CD4-positive, alpha-beta T cell treated with Interferon alpha-2 for 1 hour (primary cell): ENCODE data around the gene CHKB.

Source experiments
- DNase-seq, 2 donors: peaks; one replicate each; pipeline ENCODE4 v3.0.0-alpha.2; 2020 to 2022

The CHKB gene

GRCh38 chr22:50571264-50572175, 11.1 kb downstream of the CHKB start:
- no peak for DNase-seq

DNA sequence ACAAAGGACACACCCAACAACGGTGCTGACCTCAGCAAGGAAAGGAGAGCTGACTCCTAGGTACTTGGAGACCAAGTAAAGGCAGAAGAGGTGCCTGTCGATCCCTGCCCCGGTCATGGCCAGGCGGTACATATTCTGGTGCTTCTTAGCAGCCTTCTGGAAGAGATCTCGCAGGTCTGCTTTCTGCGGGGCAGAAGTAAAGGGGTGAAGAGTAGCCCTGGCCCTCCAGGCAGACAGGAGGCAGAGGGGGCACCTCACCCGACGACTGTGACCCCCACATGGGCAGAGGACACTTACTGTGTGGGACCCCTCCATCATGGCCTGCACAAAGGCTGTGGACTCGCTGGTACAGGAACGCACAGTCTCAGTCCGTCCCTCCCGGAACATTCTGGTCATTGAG, 11.8 kb downstream of the CHKB start:
- no peak for DNase-seq

GRCh38 chr22:50569896-50570535, 12.6 kb downstream of the CHKB start:
- DNase-seq, result no peak

DNA sequence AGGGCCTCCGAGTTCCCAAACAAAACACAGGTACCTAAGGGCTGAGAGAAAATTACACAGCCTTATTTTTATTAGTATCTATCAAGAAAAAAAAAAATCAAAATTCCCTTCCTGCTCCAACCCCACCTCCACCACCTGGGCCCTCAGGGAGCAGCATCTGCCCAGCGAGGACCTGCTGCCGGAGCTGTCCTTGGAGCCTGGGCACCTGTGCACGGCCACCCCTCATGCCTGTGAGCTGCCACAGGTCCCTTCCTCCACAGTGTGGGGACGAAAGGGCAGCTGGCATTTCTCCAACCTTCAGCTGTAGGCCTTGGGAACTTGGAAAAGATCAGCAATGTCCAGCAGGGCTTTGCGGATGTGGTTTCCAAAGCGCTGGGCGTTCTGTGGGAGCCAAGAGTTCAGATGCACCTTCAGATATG, 13.6 kb downstream of the CHKB start:
- no peak for DNase-seq

DNA sequence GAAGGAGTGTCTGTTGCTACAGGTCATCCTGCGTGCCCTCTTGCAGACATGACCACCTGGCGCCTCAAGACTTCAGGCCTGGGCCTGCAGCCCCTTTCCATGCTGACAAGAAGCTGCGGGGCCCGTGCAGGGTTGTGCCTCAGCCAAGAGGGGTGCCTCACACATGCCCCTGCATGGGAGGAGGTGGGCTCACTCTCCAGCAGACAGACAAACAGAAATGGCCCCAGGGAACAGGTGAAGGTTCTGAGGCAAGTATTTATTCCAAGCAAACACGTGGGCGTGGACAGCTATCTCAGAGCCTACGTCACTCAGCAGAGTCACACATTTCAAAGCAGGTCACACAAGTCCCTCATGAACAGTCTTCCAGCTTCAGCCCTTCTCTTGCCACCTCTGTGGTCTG, 14.0 kb downstream of the CHKB start:
- no peak for DNase-seq

GRCh38 chr22:50567721-50568252, 14.9 kb downstream of the CHKB start:
- DNase-seq, result no peak

GRCh38 chr22:50564289-50564688, 18.4 kb downstream of the CHKB start:
- no peak for DNase-seq

- DNase-seq, result no peak
These were observed 19.1 kb downstream of the CHKB start for GRCh38 chr22:50563413-50564160.

GRCh38 chr22:50562523-50563412, 19.9 kb downstream of the CHKB start, which contains the start of gene SYCE3:
Gene SYCE3, minus strand, starts transcription at chr22:50562919. Its CDS starts 6,514 bp downstream, at chr22:50556405.
- peak; percentile 96 to 98 for DNase-seq

DNA sequence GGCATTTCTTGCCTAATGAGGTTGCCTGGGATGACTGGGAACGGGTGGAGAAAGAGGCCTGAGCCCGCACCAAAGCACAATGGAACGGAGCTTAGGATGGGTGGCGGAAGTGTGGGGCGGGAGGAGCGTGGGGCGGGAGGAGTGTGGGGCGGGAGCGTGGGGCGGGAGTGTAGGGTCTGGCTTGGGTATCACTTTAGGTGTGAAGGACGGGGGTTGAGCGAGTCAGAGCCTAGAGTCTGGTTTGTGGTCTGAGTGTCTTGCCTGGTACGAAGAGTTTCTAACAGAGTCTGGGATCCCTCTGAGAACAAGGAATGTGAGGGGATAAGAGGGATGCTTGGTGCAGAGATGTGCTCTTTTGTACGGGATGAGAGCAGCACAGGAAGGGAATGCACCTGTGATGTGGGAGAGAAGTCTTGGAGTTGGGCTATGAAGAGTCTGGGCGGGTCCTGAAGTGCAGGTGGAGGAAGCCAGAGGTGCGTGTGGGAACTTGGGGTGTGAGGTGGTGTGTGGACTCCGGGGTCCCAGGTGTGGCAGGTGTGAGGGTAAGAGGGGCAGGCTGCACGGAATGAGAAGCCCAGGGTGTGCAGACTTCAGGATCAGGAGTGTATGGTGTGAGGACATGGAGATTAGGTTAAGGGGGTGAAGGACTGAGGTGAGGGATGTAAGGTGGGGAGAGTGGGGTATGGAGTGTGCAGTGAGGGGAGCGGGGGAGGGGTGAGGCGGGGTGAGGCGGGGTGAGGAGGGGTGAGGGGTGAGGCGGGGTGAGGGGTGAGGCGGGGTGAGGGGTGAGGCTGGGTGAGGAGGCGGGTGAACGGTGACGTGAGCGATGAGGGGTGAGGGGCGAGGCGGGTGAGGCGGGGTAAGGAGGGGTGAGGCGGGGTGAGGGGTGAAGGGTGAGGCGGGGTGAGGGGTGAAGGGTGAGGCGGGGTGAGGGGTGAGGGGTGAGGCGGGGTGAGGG, 21.0 kb downstream of the CHKB start:
- peak in 1 of 2 donors; percentile 41 for DNase-seq

- no peak for DNase-seq
These were observed 22.6 kb downstream of the CHKB start for GRCh38 chr22:50560034-50560433.

DNA sequence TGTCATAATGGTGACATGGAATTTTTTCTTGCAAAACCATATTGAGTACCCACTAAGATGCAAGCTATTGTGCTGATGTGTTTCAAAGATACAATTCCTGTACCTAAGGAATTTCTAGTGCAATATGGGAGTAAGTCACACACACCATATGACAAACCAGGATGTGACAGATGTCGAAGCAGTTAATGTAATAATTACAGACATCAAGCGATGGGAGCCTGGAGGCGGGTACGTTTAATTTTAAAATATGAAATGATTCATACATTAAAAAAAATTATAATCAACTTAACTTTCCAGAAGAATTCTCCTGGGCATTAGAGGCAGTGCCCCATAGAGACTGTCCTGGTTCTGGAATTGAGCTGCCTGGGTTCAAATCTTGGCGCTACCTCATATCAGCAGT, 25.9 kb downstream of the CHKB start:
- DNase-seq, result no peak

DNA sequence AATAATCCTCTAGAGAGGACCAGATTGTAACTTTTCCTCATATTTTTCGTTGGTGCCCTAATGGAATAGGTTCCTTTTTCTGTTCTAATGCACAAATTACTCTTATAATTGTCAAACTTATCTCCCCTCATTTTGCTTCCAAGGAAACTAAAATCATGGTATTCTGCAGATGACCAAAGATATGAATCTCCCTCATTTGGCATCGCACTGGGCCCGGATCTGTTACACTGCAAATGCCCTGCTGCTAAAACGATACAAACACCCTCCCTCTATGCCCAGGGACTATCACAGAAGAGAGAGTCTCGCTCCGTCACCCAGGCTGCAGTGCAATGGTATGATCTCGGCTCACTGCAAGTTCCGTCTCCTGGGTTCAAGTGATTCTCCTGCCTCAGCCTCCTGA, 29.3 kb downstream of the CHKB start:
- no peak for DNase-seq

DNA sequence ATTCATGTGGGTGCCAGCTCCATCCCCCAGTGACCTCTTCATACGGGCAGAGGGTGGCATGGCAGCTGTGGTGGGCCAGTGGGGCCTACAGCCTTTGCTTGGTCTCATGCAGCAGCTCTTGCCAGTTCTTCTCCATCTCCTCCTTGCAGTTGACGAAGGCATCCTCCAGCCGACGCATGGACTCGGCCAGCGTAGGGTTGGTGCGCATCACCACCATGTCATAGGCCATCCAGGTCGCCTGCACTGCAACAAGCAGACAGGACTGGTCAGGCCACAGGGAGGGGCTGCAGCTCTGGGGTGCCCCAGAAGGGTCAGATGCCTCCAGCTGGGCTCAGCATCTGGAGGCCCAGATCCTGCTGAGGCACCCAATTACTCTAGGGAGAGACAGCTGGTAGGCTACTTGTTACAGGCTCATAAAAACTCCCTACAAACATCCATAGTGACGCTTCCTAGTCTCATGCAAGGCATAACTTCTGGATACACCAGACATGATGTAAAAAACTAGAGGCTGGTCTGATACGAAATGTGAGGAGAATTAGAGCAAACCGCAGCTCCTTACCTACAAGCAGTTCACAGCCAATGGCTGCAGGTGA, 31.4 kb downstream of the CHKB start:
- no peak for DNase-seq

DNA sequence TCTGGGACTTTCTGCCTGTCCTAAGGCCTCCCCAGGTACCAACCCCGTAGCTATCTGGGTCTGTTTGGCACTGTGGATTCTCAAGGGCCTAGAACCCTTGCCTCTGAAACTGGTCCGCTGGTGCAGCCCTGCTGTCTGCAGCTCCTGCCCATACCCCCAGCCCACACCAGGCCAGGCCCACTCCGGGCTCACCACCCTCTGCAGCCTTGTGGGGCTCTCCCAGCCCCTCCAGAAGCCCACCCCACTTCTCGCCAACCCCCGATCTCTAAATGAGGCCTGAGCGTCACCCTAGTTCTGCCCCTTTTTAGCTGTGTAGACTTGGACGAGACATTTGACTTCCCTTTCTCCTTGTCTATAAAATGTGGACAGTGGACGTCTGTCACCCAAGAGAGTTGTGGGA, 32.3 kb downstream of the CHKB start:
- no peak for DNase-seq

DNA sequence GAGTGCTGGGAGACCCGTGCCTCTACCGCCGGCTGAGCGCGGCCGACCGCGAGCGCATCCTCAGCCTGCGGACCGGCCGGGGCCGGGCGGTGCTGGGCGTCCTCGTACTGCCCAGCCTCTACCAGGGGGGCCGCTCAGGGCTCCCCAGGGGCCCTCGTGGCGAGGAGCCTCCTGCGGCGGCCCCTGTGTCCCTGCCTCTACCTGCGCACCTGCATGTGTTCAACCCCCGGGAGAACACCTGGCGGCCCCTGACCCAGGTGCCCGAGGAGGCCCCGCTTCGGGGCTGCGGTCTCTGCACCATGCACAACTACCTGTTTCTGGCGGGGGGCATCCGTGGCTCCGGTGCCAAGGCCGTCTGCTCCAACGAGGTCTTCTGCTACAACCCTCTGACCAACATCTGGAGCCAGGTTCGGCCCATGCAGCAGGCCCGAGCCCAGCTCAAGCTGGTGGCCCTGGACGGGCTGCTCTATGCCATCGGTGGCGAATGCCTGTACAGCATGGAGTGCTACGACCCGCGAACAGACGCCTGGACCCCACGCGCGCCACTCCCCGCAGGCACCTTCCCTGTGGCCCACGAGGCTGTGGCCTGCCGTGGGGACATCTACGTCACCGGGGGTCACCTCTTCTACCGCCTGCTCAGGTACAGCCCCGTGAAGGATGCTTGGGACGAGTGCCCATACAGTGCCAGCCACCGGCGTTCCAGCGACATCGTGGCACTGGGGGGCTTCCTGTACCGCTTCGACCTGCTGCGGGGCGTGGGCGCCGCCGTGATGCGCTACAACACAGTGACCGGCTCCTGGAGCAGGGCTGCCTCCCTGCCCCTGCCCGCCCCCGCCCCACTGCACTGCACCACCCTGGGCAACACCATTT, 33.5 kb downstream of the CHKB start:
- DNase-seq, result no peak

DNA sequence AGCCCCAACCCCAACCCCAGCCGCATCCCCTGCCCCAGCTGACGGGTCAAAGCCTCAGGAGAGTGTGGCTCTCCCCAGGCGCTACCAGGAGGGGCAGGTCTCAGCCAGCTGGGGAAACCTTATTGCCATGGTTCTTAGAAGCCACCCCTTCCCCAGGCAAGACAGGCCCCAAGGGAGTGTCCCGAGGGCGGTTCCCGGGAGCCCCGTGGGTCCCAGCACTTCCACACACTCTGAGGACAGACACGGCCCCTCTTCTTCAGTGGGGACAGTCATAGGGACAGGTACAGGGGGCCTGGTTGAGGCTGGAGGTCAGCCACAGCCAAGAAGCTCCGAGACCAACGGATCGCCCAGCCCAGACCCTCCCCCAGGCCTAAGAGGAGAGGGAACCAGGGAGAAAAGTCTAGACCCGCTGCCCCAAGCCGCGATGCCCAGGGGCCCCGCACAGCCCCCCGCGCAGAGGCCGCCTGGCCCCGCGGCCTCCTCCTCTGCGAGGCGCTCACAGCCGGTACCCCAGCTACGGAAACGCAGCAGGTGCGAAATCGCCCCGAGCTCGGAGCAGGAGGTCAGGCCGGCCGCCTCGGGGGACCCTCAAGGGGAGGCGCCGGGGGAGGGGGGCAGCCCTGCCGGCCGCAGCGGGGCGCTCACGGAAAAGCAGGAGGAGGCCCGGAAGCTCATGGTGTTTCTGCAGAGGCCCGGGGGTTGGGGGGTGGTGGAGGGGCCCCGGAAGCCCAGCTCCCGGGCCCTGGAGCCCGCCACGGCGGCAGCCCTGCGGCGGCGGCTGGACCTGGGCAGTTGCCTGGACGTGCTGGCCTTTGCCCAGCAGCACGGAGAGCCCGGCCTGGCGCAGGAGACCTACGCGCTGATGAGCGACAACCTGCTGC, 34.4 kb downstream of the CHKB start:
- peak; percentile 54 to 70 for DNase-seq

DNA sequence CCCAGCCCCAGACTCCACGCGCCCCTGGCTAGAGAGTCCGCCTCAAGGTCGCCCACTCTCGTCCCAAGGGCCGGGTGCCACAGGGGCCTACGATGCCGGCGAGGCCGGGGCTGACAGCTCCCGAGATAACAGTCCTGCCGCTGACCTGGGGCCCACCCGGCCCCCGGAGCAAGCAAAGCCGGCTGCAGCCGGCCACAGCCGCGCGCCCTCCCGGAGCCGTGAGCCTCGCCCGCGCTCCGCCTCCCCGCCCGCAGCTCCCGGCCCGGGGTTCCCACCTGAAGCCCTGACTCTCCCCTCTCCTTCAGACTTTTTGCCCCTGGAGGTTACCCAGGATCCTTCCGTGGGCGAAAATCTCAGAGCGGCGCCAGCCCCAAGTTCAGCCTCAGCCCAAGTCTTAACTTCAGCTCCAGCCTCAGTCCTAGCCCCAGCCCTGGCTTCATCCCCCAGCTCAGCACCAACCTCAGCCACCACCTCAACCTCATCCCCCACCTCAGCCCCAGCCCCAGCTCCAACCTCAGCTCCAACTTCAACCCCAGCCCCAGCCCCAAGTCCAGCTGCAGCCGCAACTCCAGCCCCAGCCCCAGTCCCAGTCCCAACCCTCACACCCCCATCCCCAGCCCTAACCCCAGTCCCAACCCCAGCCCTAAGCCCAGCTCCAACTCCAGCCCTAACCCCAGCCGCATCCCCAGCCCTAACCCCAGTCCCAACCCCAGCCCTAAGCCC, 35.2 kb downstream of the CHKB start:
- no peak for DNase-seq
